ENCODE data around the gene TBPL1. TPM values are rescaled to one million over a fixed set of nuclear protein-coding genes. Genes with fewer than 3 reads are reported as not detected.

The TBPL1 gene
- total RNA-seq, 8 experiments from 2014 or later, result 24.7 to 98.6 (median 56.9) TPM

GRCh38 chr6:134005800-134006199 lies 52.8 kb downstream of the TBPL1 start:
- WGBS, 10 experiments, result 40 to 100% (median 90%) methylated on average over 1 to 5 of the region's 6 CpGs; no CpG with 5 or more reads in 1 of the 10 experiments
- H3K4me1 ChIP-seq (replicated peaks in 1 of 2), result peaks cover 0 to 11% of the 10 kb centered on the region in 2 donors
- in situ Hi-C loops (cut with MboI; ENCODE audit: low pct_unique_long_range_greater_than_20kb in 2 of 9, low sequenced_read_pairs in 9 of 9, unreplicated experiment in 9 of 9), result no loop called here
- H3K27ac ChIP-seq, result no peak overlapping the region
- no peak overlapping the region for H3K4me3 ChIP-seq
- peak in 3 of 8 experiments; percentile 27 to 82 (median 45) for ATAC-seq (replicated peaks in 6 of 8)

DNA sequence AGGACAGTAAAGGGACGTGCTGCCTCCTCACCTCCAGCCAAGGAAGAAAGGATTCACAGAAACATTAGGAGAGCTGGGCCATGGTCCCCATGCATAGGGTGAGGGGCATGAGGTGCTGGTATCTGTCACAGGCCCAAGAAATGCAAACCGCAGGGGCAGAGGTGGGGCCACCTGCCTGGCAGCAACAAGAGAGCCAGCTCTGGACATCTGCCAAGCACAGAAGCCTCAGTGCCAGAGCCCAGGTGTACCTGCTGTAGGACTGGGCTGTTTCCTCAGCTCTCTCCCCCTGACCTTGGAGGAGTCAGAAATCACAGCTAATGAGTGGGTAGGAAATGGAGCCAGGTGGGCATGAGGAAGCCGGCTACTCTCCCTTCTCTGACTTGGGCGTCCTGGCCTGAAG lies 54.1 kb downstream of the TBPL1 start:
- in situ Hi-C loops (cut with MboI; ENCODE audit: low pct_unique_long_range_greater_than_20kb in 2 of 9, low sequenced_read_pairs in 9 of 9, unreplicated experiment in 9 of 9), result no loop called here
- ATAC-seq (replicated peaks in 6 of 8), result no peak
- Histone ChIP-seq H3K27ac (no peak overlapping the region), H3K4me3 (no peak overlapping the region), H3K4me1 (replicated peaks in 1 of 2) (peaks cover 0 to 11% of the 10 kb centered on the region in 2 donors)
- WGBS, 10 experiments, result 40 to 100% (median 98%) methylated on average over 1 to 4 of the region's 4 CpGs; no CpG with 5 or more reads in 4 of the 10 experiments

DNA sequence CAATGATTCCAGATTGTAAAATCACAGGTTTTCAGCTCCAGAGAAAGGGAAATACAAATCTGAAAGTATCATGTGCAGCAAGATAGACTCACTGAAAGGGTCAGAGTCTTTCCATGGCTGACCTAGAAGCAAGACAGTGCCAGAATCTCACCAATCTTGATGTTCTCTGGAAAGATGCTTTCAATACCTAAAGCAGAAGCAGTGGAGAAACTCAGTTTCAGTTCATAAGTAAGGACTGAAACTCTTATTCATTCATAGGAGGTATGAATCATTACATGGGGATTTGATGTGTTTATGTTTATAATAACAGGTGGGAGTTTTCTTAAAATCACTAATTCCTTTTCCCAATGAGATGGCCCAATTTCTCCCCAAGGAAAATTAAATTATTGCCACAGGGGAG lies 56.9 kb downstream of the TBPL1 start:
- no peaks in the 10 kb centered on the region for H3K4me1 ChIP-seq (replicated peaks in 1 of 2)
- H3K4me3 ChIP-seq, result no peak overlapping the region
- no peak for ATAC-seq (replicated peaks in 6 of 8)
- in situ Hi-C loops (cut with MboI; ENCODE audit: low pct_unique_long_range_greater_than_20kb in 2 of 9, low sequenced_read_pairs in 9 of 9, unreplicated experiment in 9 of 9), result no loop called here
- H3K27ac ChIP-seq, result no peak overlapping the region

- WGBS, 10 experiments, result 68 to 98% (median 85%) methylated on average over 1 to 8 of the region's 8 CpGs; no CpG with 5 or more reads in 2 of the 10 experiments
- H3K4me3 ChIP-seq, result no peak overlapping the region
- in situ Hi-C loops (cut with MboI; ENCODE audit: low pct_unique_long_range_greater_than_20kb in 2 of 9, low sequenced_read_pairs in 9 of 9, unreplicated experiment in 9 of 9), result no loop called here
- no peaks in the 10 kb centered on the region for H3K4me1 ChIP-seq (replicated peaks in 1 of 2)
- ATAC-seq (replicated peaks in 6 of 8), result no peak
- H3K27ac ChIP-seq, result no peak overlapping the region
Measured at GRCh38 chr6:134010400-134010799, 57.4 kb downstream of the TBPL1 start.

DNA sequence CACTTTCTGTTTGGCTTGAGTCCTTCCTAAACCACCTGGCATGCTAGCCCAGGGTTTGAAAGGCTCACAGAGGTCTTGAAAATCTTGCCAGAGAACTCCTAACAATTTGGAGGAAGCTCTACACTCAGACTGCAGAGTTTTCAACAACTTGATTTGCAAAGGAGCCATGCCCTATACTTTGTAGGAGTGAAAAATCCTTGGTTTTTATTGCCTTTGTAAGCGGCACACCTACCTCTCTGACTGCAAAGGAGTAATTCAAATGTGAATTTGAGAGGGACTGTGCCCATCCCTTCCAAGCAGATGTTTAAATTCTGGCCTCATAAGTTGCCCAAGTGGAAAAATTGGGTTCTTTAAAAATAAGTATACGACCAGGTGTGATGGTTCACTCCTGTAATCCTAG lies 58.0 kb downstream of the TBPL1 start:
- WGBS, 10 experiments, result 0 to 92% (median 73%) methylated on average over 1 to 2 of the region's 2 CpGs; no CpG with 5 or more reads in 4 of the 10 experiments
- Histone ChIP-seq H3K27ac (no peak overlapping the region), H3K4me1 (replicated peaks in 1 of 2) (no peaks in the 10 kb centered on the region), H3K4me3 (no peak overlapping the region)
- peak in 1 of 8 experiments; percentile 51 for ATAC-seq (replicated peaks in 6 of 8)
- in situ Hi-C loops (cut with MboI; ENCODE audit: low pct_unique_long_range_greater_than_20kb in 2 of 9, low sequenced_read_pairs in 9 of 9, unreplicated experiment in 9 of 9), result no loop called here

DNA sequence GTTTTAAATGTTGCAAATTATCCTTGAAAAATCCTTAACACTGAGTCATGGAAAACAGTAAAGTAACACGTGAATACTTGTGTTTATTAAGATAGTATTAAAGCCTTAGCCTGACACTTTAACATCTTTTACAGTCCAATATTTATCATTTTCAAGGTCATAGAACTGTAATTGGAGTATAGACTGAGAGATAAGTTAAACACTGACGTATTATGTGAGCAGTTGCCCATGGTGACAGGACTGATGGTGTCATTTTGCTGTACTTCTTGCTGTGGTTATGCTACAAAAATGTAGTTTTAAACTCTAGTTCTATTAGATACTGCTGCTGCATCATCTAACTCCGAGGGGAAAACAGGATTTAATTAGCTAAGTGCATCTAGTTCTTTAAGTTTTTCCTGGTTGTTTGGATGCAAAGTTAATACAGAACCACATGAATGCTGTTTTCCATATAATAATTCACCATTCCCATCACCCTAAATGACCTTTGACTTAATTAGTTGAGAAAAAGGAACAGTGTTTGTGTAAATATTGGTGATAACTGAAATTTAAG lies 61.6 kb downstream of the TBPL1 start:
- peak in 1 of 8 experiments; percentile 56 for ATAC-seq (replicated peaks in 6 of 8)
- Histone ChIP-seq H3K4me3 (no peak overlapping the region), H3K27ac (no peak overlapping the region), H3K4me1 (replicated peaks in 1 of 2) (peaks cover 4 to 8% of the 10 kb centered on the region in 2 donors)
- 10 to 93% (median 61%) methylated on average over 1 to 3 of the region's 3 CpGs for WGBS, 10 experiments
- in situ Hi-C loops (cut with MboI; ENCODE audit: low pct_unique_long_range_greater_than_20kb in 2 of 9, low sequenced_read_pairs in 9 of 9, unreplicated experiment in 9 of 9), result no loop called here

- no peak overlapping the region for H3K4me3 ChIP-seq
- no peak overlapping the region for H3K27ac ChIP-seq
- peaks cover 4 to 8% of the 10 kb centered on the region in 2 donors for H3K4me1 ChIP-seq (replicated peaks in 1 of 2)
- ATAC-seq (replicated peaks in 6 of 8), result no peak
- 43 to 95% (median 86%) methylated on average over 3 to 5 of the region's 5 CpGs for WGBS, 10 experiments
- in situ Hi-C loops (cut with MboI; ENCODE audit: low pct_unique_long_range_greater_than_20kb in 2 of 9, low sequenced_read_pairs in 9 of 9, unreplicated experiment in 9 of 9), result no loop called here
Measured at GRCh38 chr6:134015719-134016557, 62.9 kb downstream of the TBPL1 start.

- in situ Hi-C loops (cut with MboI; ENCODE audit: low pct_unique_long_range_greater_than_20kb in 2 of 9, low sequenced_read_pairs in 9 of 9, unreplicated experiment in 9 of 9), result no loop called here
Measured at GRCh38 chr6:134016558-134016814, 63.5 kb downstream of the TBPL1 start.

DNA sequence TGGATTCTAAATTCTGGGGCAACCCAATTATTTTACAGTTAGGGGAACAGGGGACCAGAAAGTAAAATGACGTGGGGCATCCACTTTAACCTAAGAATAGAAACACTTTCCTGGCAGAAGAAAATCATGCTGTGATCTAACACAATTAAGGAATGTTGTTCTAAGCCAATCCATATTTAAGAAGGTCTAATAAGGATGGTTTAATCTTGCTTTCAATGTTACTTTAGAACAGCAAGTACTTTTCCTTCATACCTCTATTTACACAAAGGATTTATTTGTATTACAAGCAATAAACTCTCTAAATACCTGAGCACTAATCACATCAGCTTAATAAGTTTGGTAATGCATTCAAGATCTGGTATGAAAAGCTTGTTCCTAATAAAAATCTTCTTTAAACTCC lies 67.0 kb downstream of the TBPL1 start:
- no peak overlapping the region for H3K4me3 ChIP-seq
- 0 to 100% (median 80%) methylated on average over 1 of the region's 1 CpG; no CpG with 5 or more reads in 5 of the 10 experiments for WGBS, 10 experiments
- H3K27ac ChIP-seq, result no peak overlapping the region
- in situ Hi-C loops (cut with MboI; ENCODE audit: low pct_unique_long_range_greater_than_20kb in 2 of 9, low sequenced_read_pairs in 9 of 9, unreplicated experiment in 9 of 9), result no loop called here
- ATAC-seq (replicated peaks in 6 of 8), result no peak
- H3K4me1 ChIP-seq (replicated peaks in 1 of 2), result peaks cover 4 to 8% of the 10 kb centered on the region in 2 donors

More at GRCh38 chr6:134016558-134016814, 63.5 kb downstream of the TBPL1 start:
- Histone ChIP-seq H3K4me1 (replicated peaks in 1 of 2) (peaks cover 4 to 8% of the 10 kb centered on the region in 2 donors), H3K4me3 (no peak overlapping the region), H3K27ac (no peak overlapping the region)
- ATAC-seq (replicated peaks in 6 of 8), result no peak

DNA sequence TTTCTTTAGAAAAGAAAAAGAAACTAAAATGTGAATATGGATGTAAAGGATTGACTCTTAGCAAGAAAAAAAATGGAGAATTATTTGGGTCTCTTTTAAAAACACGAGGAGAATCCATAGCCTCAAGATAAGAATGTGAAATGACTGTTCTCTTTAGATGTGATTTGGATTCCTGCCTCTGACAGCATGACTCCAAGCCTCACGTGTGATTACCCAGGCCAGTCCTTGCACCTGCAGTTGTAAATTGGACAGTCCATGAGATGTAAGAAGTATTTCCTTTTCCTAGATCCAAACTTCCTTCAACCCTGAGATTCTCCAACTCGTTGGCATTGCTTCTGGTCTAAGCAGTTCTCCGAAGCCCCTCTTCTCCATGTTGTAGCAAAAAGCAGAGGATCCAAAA lies 67.5 kb downstream of the TBPL1 start:
- in situ Hi-C loops (cut with MboI; ENCODE audit: low pct_unique_long_range_greater_than_20kb in 2 of 9, low sequenced_read_pairs in 9 of 9, unreplicated experiment in 9 of 9), result no loop called here
- no peak overlapping the region for H3K27ac ChIP-seq
- peaks cover 4 to 8% of the 10 kb centered on the region in 2 donors for H3K4me1 ChIP-seq (replicated peaks in 1 of 2)
- WGBS, 10 experiments, result 0 to 75% (median 47%) methylated on average over 1 to 4 of the region's 4 CpGs
- no peak for ATAC-seq (replicated peaks in 6 of 8)
- H3K4me3 ChIP-seq, result no peak overlapping the region

- in situ Hi-C loops (cut with MboI; ENCODE audit: low pct_unique_long_range_greater_than_20kb in 2 of 9, low sequenced_read_pairs in 9 of 9, unreplicated experiment in 9 of 9), result no loop called here
- ATAC-seq (replicated peaks in 6 of 8), result no peak
- Histone ChIP-seq H3K27ac (no peak overlapping the region), H3K4me1 (replicated peaks in 1 of 2) (peaks cover 4 to 8% of the 10 kb centered on the region in 2 donors), H3K4me3 (no peak overlapping the region)
- WGBS, 10 experiments, result 19 to 94% (median 79%) methylated on average over 2 to 4 of the region's 4 CpGs
Measured at GRCh38 chr6:134020968-134021367, 67.9 kb downstream of the TBPL1 start.

DNA sequence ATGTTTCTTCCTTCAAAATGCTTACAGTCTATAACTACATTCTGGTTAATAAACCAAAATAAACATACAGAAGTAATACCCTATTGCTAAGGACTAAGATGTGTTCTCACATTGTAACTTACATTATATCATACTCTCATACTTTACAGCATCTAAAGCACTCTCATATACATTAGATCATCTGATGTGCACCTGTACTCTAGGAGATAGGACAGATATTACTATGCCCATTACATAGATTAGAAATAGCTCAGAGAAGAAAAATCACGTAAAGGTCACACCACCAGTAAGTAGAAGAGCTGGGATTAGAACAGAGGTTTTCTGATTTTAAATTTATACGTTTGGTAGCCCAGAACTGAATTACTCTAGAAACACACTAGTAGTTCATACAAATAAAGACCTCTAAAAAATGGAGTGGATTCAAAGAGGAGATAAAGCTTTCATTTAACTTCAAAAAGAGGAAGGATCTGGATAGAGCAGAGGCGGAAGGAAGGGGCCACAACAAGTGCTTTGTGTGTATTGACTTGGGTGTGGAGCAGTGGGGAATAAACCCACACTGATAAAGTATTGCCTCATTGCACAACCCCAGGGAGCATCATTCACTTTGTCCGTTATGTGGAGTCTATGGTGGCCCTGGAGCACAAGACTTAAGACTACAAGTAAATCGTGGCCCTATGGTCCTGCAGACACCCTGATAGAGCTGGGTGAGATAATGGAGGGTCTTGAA lies 68.5 kb downstream of the TBPL1 start:
- peaks cover 4 to 8% of the 10 kb centered on the region in 2 donors for H3K4me1 ChIP-seq (replicated peaks in 1 of 2)
- ATAC-seq (replicated peaks in 6 of 8), result no peak
- no peak overlapping the region for H3K4me3 ChIP-seq
- WGBS, 10 experiments, result 33 to 100% (median 84%) methylated on average over 1 to 5 of the region's 5 CpGs
- H3K27ac ChIP-seq, result no peak overlapping the region
- in situ Hi-C loops (cut with MboI; ENCODE audit: low pct_unique_long_range_greater_than_20kb in 2 of 9, low sequenced_read_pairs in 9 of 9, unreplicated experiment in 9 of 9), result no loop called here

GRCh38 chr6:134022650-134023049 lies 69.6 kb downstream of the TBPL1 start:
- in situ Hi-C loops (cut with MboI; ENCODE audit: low pct_unique_long_range_greater_than_20kb in 2 of 9, low sequenced_read_pairs in 9 of 9, unreplicated experiment in 9 of 9), result no loop called here
- WGBS, 10 experiments, result 55 to 93% (median 74%) methylated on average over 2 to 3 of the region's 3 CpGs
- no peak overlapping the region for H3K4me3 ChIP-seq
- no peak overlapping the region for H3K27ac ChIP-seq
- H3K4me1 ChIP-seq (replicated peaks in 1 of 2), result peaks cover 4 to 8% of the 10 kb centered on the region in 2 donors
- no peak for ATAC-seq (replicated peaks in 6 of 8)

All from motor neuron (in vitro differentiated cells).